BLaER1 treated with 17β-estradiol and CSF1 and Interleukin-3, amounts not matched to agents 10 nM and 100 nM (cell line): ENCODE measurements around the gene TOMM7.

Experiments used
- H3K27ac ChIP-seq, 11 experiments: shearing (Covaris generic); formaldehyde crosslinking; 2 replicates each; pipeline ENCODE4 v1.8.1; 2022
- H3K27me3 ChIP-seq, 11 experiments: shearing (Covaris generic); formaldehyde crosslinking; 2 replicates each; pipeline ENCODE4 v1.8.1; 2022
- H3K36me3 ChIP-seq, 11 experiments: shearing (Covaris generic); formaldehyde crosslinking; 2 replicates each; pipeline ENCODE4 v1.8.1; 2022
- H3K4me1 ChIP-seq, 10 experiments: shearing (Covaris generic); formaldehyde crosslinking; 2 replicates each; pipeline ENCODE4 v1.8.1; 2022
- H3K4me2 ChIP-seq, 11 experiments: shearing (Covaris generic); formaldehyde crosslinking; 2 replicates each; pipeline ENCODE4 v1.8.1; 2022
- H3K4me3 ChIP-seq, 10 experiments: shearing (Covaris generic); formaldehyde crosslinking; 2 replicates each; pipeline ENCODE4 v1.8.1; 2022
- H3K9ac ChIP-seq, 11 experiments: shearing (Covaris generic); formaldehyde crosslinking; 2 replicates each; pipeline ENCODE4 v1.8.1; 2022
- H3K9me3 ChIP-seq, 11 experiments: shearing (Covaris generic); formaldehyde crosslinking; replicated peaks in 1 of 11; 2 replicates each; pipeline ENCODE4 v1.8.1; 2022
- H4K20me1 ChIP-seq, 11 experiments: shearing (Covaris generic); formaldehyde crosslinking; 2 replicates each; pipeline ENCODE4 v1.8.1; 2022
- Cebpa-rat ChIP-seq, 11 experiments: shearing (Covaris generic); IDR thresholded peaks; 2 replicates each; pipeline ENCODE4 v1.8.1; 2022

TOMM7 gene

GRCh38 chr7:22822486-22823141 is at the start of gene TOMM7:
TSS of gene TOMM7 (minus strand) at chr7:22822849. CDS start at chr7:22822779, 70 bp downstream.
- Histone ChIP-seq H3K27ac (peak within 1 kb of the TSS; percentile 72 to 89 (median 82); a peak in 21 of 22 replicates), H3K4me3 (peak within 1 kb of the TSS; percentile 70 to 92 (median 85)), H3K36me3 (peaks cover 5 to 15% (median 10%) of the 10 kb centered on the region in 11 experiments; a peak in 20 of 22 replicates), H3K27me3 (no peaks in the 10 kb centered on the region), H3K9ac (peak within 1 kb of the TSS; percentile 80 to 90 (median 84)), H4K20me1 (no peaks in the 10 kb centered on the region), H3K4me2 (peak within 1 kb of the TSS; percentile 79 to 98 (median 90)), H3K9me3 (no peaks in the 10 kb centered on the region), H3K4me1 (peaks cover 16 to 32% (median 24%) of the 10 kb centered on the region in 10 experiments)
- no peak for TF ChIP-seq Cebpa-rat (IDR thresholded peaks at IDR 0.05)

- no peak overlapping the region for H3K9ac ChIP-seq
- no peak overlapping the region for H3K4me3 ChIP-seq
- H3K4me1 ChIP-seq = peaks cover 14 to 28% (median 16%) of the 10 kb centered on the region in 10 experiments
- no peak for TF ChIP-seq Cebpa-rat (IDR thresholded peaks at IDR 0.05)
- H3K36me3 ChIP-seq = peaks cover 0 to 24% (median 11%) of the 10 kb centered on the region in 11 experiments; a peak in 11 of 22 replicates
- no peaks in the 10 kb centered on the region for H3K27me3 ChIP-seq
- no peak overlapping the region for H3K27ac ChIP-seq
- H3K9me3 ChIP-seq = peaks cover 0 to 7% (median 5%) of the 10 kb centered on the region in 11 experiments; a peak in 7 of 22 replicates
- peak overlapping the region in 2 of 11 experiments; percentile 10 to 44; a peak in 3 of 22 replicates for H3K4me2 ChIP-seq
- H4K20me1 ChIP-seq = no peaks in the 10 kb centered on the region
Measured at GRCh38 chr7:22872096-22872807, 49.6 kb upstream of the TOMM7 start.

GRCh38 chr7:22871661-22872060 is 49.0 kb upstream of the TOMM7 start:
- TF ChIP-seq Cebpa-rat (IDR thresholded peaks at IDR 0.05) = no peak
- Histone ChIP-seq H3K27ac (no peak overlapping the region), H3K4me3 (no peak overlapping the region), H4K20me1 (no peaks in the 10 kb centered on the region), H3K9me3 (peaks cover 0 to 7% (median 5%) of the 10 kb centered on the region in 11 experiments; a peak in 7 of 22 replicates), H3K9ac (no peak overlapping the region), H3K4me1 (peaks cover 20 to 31% (median 21%) of the 10 kb centered on the region in 10 experiments), H3K4me2 (peak overlapping the region in 1 of 11 experiments; percentile 10; a peak in 1 of 22 replicates), H3K36me3 (peaks cover 0 to 24% (median 11%) of the 10 kb centered on the region in 11 experiments; a peak in 11 of 22 replicates), H3K27me3 (no peaks in the 10 kb centered on the region)

GRCh38 chr7:22868509-22868908 is 45.9 kb upstream of the TOMM7 start:
- peaks cover 0 to 26% (median 17%) of the 10 kb centered on the region in 11 experiments; a peak in 17 of 22 replicates for H3K36me3 ChIP-seq
- no peaks in the 10 kb centered on the region; a peak in 2 of 22 replicates for H4K20me1 ChIP-seq
- H3K4me3 ChIP-seq = no peak overlapping the region
- peak overlapping the region in 2 of 11 experiments; percentile 22 to 43; a peak in 2 of 22 replicates for H3K27ac ChIP-seq
- H3K27me3 ChIP-seq = no peaks in the 10 kb centered on the region
- no peak overlapping the region for H3K9ac ChIP-seq
- peak overlapping the region; percentile 2 to 72 (median 55) for H3K4me2 ChIP-seq
- H3K4me1 ChIP-seq = peaks cover 37 to 51% (median 43%) of the 10 kb centered on the region in 10 experiments
- no peak for TF ChIP-seq Cebpa-rat (IDR thresholded peaks at IDR 0.05)
- peaks cover 0 to 15% (median 8%) of the 10 kb centered on the region in 11 experiments; a peak in 16 of 22 replicates for H3K9me3 ChIP-seq

DNA sequence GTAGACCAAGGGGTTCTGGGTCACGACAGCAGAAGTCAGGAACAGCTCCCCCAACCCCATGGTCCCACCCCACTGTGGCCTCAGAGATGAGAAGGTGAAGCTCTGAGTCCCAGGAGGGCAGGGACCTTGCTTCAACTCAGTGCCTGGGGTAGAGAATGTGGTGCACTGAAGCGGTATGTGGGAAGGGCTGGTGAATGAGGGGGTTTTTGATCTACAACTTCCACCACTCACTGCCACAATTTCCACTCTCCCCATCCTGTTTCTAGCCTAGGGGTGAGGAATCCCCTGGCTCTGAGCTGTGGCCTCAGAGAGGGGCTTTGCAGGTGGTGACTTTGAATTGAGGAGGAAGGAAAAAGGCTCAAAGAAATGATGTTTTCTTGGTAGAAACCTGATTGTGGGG is 44.9 kb upstream of the TOMM7 start:
- peak overlapping the region in 4 of 11 experiments; percentile 22 to 54 (median 39); a peak in 5 of 22 replicates for H3K27ac ChIP-seq
- H3K4me2 ChIP-seq = peak overlapping the region; percentile 2 to 72 (median 55); a peak in 19 of 22 replicates
- peak overlapping the region in 1 of 11 experiments; percentile 53; a peak in 1 of 22 replicates for H3K9ac ChIP-seq
- H4K20me1 ChIP-seq = no peaks in the 10 kb centered on the region; a peak in 2 of 22 replicates
- H3K27me3 ChIP-seq = no peaks in the 10 kb centered on the region
- H3K9me3 ChIP-seq = peaks cover 3 to 22% (median 13%) of the 10 kb centered on the region in 11 experiments; a peak in 16 of 22 replicates
- peaks cover 34 to 58% (median 45%) of the 10 kb centered on the region in 10 experiments for H3K4me1 ChIP-seq
- no peak overlapping the region for H3K4me3 ChIP-seq
- TF ChIP-seq Cebpa-rat (IDR thresholded peaks at IDR 0.05) = no peak
- H3K36me3 ChIP-seq = peaks cover 0 to 35% (median 26%) of the 10 kb centered on the region in 11 experiments; a peak in 18 of 22 replicates

DNA sequence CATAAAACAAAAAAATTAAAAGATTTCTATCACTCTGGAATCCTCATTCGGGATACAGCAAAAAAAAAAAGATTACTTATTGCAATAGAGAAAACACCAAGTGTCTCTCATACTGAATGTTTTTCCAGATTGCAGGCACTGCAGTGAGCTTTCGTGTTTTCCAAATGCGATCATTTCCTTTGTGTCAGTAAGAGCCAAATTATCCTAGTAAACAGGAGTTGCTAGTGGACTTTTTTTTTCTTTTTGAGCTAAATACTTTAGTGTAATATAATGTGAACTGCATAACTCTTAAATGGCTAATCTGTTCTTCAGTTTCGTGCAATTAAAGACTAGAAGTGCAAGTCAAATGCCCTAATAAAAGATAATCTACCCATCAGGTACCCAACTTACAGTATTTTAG is 44.4 kb upstream of the TOMM7 start:
- no peak overlapping the region for H3K4me3 ChIP-seq
- H3K27me3 ChIP-seq = no peaks in the 10 kb centered on the region
- H3K4me2 ChIP-seq = peak overlapping the region in 9 of 11 experiments; percentile 2 to 72 (median 55); a peak in 16 of 22 replicates
- peak overlapping the region in 2 of 11 experiments; percentile 43 to 54; a peak in 2 of 22 replicates for H3K27ac ChIP-seq
- peaks cover 3 to 22% (median 13%) of the 10 kb centered on the region in 11 experiments; a peak in 16 of 22 replicates for H3K9me3 ChIP-seq
- no peaks in the 10 kb centered on the region; a peak in 2 of 22 replicates for H4K20me1 ChIP-seq
- peaks cover 0 to 39% (median 26%) of the 10 kb centered on the region in 11 experiments; a peak in 18 of 22 replicates for H3K36me3 ChIP-seq
- TF ChIP-seq Cebpa-rat (IDR thresholded peaks at IDR 0.05) = no peak
- peaks cover 28 to 58% (median 45%) of the 10 kb centered on the region in 10 experiments for H3K4me1 ChIP-seq
- no peak overlapping the region for H3K9ac ChIP-seq

DNA sequence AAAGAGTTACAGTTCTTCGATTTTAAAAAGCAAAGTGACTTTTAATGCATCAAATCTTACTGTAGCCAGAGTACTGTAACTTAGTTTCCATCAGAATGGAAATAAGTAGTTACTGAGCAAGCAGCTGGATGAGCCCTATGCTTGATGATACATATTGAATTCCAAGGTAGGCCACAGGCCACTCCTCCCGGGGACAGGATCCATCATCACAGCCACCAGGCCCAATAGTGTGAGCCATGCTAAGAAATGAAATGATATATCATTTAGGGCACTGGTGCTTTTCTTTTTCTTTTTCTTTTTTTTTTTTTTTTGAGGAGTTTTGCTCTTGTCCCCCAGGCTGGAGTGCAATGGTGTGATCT is 42.9 kb upstream of the TOMM7 start:
- peaks cover 0 to 5% (median 0%) of the 10 kb centered on the region in 11 experiments; a peak in 3 of 22 replicates for H4K20me1 ChIP-seq
- TF ChIP-seq Cebpa-rat (IDR thresholded peaks at IDR 0.05) = no peak
- H3K4me1 ChIP-seq = peaks cover 25 to 58% (median 45%) of the 10 kb centered on the region in 10 experiments
- peak overlapping the region in 5 of 11 experiments; percentile 48 to 57 (median 52); a peak in 6 of 22 replicates for H3K4me2 ChIP-seq
- no peak overlapping the region for H3K9ac ChIP-seq
- H3K27ac ChIP-seq = peak overlapping the region in 5 of 11 experiments; percentile 38 to 68 (median 65); a peak in 7 of 22 replicates
- H3K4me3 ChIP-seq = no peak overlapping the region
- peaks cover 6 to 54% (median 39%) of the 10 kb centered on the region in 11 experiments; a peak in 21 of 22 replicates for H3K36me3 ChIP-seq
- H3K9me3 ChIP-seq = peaks cover 8 to 22% (median 13%) of the 10 kb centered on the region in 11 experiments; a peak in 16 of 22 replicates
- no peaks in the 10 kb centered on the region for H3K27me3 ChIP-seq

- Histone ChIP-seq H3K27me3 (no peaks in the 10 kb centered on the region), H3K4me1 (peaks cover 25 to 58% (median 45%) of the 10 kb centered on the region in 10 experiments), H3K4me3 (no peak overlapping the region), H3K27ac (peak overlapping the region in 7 of 11 experiments; percentile 32 to 68 (median 63); a peak in 13 of 22 replicates), H4K20me1 (peaks cover 0 to 9% (median 0%) of the 10 kb centered on the region in 11 experiments; a peak in 3 of 22 replicates), H3K9ac (peak overlapping the region in 4 of 11 experiments; percentile 23 to 46 (median 42); a peak in 5 of 22 replicates), H3K4me2 (peak overlapping the region in 9 of 11 experiments; percentile 10 to 57 (median 52); a peak in 14 of 22 replicates), H3K9me3 (peaks cover 8 to 22% (median 13%) of the 10 kb centered on the region in 11 experiments; a peak in 16 of 22 replicates), H3K36me3 (peaks cover 11 to 55% (median 44%) of the 10 kb centered on the region in 11 experiments)
- no peak for TF ChIP-seq Cebpa-rat (IDR thresholded peaks at IDR 0.05)
Measured at GRCh38 chr7:22864855-22865601, 42.4 kb upstream of the TOMM7 start.
